Glutamatergic neuron (in vitro differentiated cells): ENCODE data around the gene ASIC5. TPM values are rescaled to one million over a fixed set of nuclear protein-coding genes. Genes with fewer than 3 reads are reported as not detected.

Experiments
- DNase-seq: peaks from one replicate; pipeline ENCODE4 v3.0.0; 2022
- H3K27ac Mint-ChIP-seq: one replicate; pipeline ENCODE4 v1.8.0; 2020; ENCODE audit warnings: mild to moderate bottlenecking, mixed read lengths, inconsistent platforms; ENCODE audit not compliant: unreplicated experiment
- H3K27me3 Mint-ChIP-seq: one replicate; pipeline ENCODE4 v1.8.0; 2020; ENCODE audit warnings: mild to moderate bottlenecking, moderate library complexity, mixed read lengths, inconsistent platforms; ENCODE audit not compliant: unreplicated experiment
- H3K36me3 Mint-ChIP-seq: one replicate; pipeline ENCODE4 v1.8.0; 2020; ENCODE audit warnings: mild to moderate bottlenecking, mixed read lengths, inconsistent platforms; ENCODE audit not compliant: unreplicated experiment
- H3K4me1 Mint-ChIP-seq: one replicate; pipeline ENCODE4 v1.8.0; 2020; ENCODE audit warnings: mild to moderate bottlenecking, low read depth, mixed read lengths, inconsistent platforms; ENCODE audit not compliant: unreplicated experiment
- H3K4me3 Mint-ChIP-seq: one replicate; pipeline ENCODE4 v1.8.0; 2020; ENCODE audit warnings: mild to moderate bottlenecking, mixed read lengths, inconsistent platforms; ENCODE audit not compliant: unreplicated experiment
- H3K9me3 Mint-ChIP-seq: one replicate; pipeline ENCODE4 v1.8.0; 2020; ENCODE audit warnings: mild to moderate bottlenecking, moderate library complexity, mixed read lengths, inconsistent platforms; ENCODE audit not compliant: unreplicated experiment
- total RNA-seq: library from RNA; stranded (reverse); fragmentation: NEBNext Ultra II Directional; extraction: Animal tissue kit (Norgen Biotek cat#: 25700); gene quantifications from one replicate; pipeline ENCODE4 v1.2.1, GENCODE V29; 2021; ENCODE audit not compliant: unreplicated experiment
- TF ChIP-seq, protein P1 (sequence below): fragments of 200-600 bp; sonication (generic); IDR thresholded peaks from one replicate; pipeline ENCODE4 v1.5.0; 2021; ENCODE audit not compliant: partially characterized antibody, unreplicated experiment

The ASIC5 gene
- total RNA-seq, 1 donor from 2014 or later = not detected

DNA sequence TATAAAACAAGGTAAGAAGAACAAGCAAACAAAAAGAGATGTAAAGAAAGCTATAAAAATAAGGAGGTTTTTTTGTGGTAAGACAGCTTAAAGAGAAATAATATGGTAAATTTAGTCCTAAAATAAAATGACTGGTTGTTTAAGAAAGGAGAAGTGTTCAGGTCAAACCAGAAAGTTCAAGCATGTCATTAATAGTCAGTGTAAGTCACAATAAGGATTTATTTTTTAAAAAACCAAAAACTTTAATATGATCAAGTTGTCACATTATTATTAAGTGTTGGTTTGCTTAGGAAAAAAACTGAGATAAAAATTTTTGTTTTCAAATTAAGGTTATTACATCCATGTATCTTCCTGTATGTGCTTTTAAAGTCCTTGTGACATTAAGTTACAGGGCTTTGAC, 19.1 kb downstream of the ASIC5 start:
- Mint-ChIP-seq H3K4me1 (no peaks in the 10 kb centered on the region), H3K9me3 (peaks cover 5% of the 10 kb centered on the region), H3K27ac (no peak overlapping the region), H3K36me3 (peaks cover 12% of the 10 kb centered on the region), H3K27me3 (peaks cover 2% of the 10 kb centered on the region), H3K4me3 (no peak overlapping the region)
- DNase-seq = no peak
- TF ChIP-seq, protein P1, sequence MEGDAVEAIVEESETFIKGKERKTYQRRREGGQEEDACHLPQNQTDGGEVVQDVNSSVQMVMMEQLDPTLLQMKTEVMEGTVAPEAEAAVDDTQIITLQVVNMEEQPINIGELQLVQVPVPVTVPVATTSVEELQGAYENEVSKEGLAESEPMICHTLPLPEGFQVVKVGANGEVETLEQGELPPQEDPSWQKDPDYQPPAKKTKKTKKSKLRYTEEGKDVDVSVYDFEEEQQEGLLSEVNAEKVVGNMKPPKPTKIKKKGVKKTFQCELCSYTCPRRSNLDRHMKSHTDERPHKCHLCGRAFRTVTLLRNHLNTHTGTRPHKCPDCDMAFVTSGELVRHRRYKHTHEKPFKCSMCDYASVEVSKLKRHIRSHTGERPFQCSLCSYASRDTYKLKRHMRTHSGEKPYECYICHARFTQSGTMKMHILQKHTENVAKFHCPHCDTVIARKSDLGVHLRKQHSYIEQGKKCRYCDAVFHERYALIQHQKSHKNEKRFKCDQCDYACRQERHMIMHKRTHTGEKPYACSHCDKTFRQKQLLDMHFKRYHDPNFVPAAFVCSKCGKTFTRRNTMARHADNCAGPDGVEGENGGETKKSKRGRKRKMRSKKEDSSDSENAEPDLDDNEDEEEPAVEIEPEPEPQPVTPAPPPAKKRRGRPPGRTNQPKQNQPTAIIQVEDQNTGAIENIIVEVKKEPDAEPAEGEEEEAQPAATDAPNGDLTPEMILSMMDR = no peak

DNA sequence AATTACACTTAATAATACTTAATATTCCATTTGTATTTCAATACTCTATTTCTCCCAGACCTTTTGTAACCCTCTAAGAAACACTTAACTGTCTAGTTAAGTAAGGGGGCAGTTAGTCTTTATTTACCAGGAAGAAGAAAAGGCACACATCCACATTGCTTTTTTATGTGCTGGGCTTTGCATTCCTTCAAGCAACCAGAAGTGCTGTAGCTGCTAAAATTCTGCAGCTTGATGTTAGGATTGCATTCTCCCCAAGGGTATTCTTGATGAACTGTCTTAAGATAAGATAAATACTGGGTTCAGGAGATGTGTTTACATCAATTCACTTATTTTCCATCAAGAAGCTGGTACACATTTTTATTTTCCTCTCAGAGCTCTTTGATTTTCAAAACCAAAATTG, 24.0 kb downstream of the ASIC5 start:
- H3K27ac Mint-ChIP-seq = no peak overlapping the region

DNA sequence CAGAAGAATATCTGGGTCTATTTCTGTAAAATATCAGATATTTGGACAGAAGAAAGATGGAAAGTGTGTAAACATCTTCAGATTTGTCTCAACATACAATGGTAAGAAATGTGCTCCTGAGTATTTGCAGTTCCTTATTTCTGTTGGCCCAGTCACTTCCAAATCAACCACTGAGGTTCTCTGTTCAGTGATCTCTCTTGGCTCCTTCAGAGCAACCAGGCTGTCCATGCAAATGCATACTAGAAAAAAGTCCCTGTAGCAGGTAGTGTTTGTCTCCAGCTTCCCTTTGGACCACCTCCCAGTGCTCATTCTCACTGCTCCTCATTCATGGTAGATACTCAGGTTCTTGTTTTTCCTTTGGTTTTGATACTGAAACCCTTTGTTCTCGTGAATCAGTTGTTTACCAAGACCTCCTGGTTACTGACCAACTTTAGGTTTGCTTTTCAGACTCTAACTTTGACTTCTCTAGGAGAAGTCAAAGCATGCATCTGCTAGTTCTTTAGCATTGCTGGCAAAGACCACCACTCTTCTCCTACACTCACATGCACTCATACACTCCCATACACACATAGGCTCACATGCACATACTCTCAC, 28.8 kb downstream of the ASIC5 start:
- no peaks in the 10 kb centered on the region for H3K9me3 Mint-ChIP-seq
- no peak overlapping the region for H3K4me3 Mint-ChIP-seq
- TF ChIP-seq, protein P1 = no peak
- no peaks in the 10 kb centered on the region for H3K4me1 Mint-ChIP-seq
- no peaks in the 10 kb centered on the region for H3K36me3 Mint-ChIP-seq
- H3K27ac Mint-ChIP-seq = no peak overlapping the region
- DNase-seq = no peak
- no peaks in the 10 kb centered on the region for H3K27me3 Mint-ChIP-seq

More for the DNA sequence above, 24.0 kb downstream of the ASIC5 start:
- no peaks in the 10 kb centered on the region for H3K4me1 Mint-ChIP-seq
- TF ChIP-seq, protein P1 = no peak
- H3K36me3 Mint-ChIP-seq = no peaks in the 10 kb centered on the region
- no peak for DNase-seq
- no peak overlapping the region for H3K4me3 Mint-ChIP-seq
- peaks cover 2% of the 10 kb centered on the region for H3K9me3 Mint-ChIP-seq
- H3K27me3 Mint-ChIP-seq = peaks cover 2% of the 10 kb centered on the region

DNA sequence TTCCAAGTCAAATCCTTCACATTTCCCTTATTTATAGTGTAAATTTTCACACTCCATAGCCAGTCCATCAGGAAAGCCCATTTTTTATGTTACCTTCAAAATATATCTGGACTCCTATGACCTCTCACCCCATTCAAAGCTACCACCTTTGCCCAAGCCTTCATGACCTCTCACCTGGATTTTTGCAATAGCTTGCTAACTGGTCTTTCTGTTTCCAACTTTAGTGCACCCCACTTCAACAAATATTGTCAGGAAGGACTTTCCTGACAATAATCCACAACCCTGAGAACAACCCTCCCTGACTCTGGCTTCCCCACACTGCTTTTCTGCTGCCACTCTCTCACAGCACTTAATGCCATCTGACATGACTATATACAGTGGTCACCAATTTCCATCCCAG, 33.4 kb downstream of the ASIC5 start:
- H3K9me3 Mint-ChIP-seq = no peaks in the 10 kb centered on the region
- no peak for DNase-seq
- H3K4me1 Mint-ChIP-seq = no peaks in the 10 kb centered on the region
- no peak overlapping the region for H3K27ac Mint-ChIP-seq
- no peak overlapping the region for H3K4me3 Mint-ChIP-seq
- TF ChIP-seq, protein P1 = no peak
- H3K36me3 Mint-ChIP-seq = no peaks in the 10 kb centered on the region
- H3K27me3 Mint-ChIP-seq = no peaks in the 10 kb centered on the region

DNA sequence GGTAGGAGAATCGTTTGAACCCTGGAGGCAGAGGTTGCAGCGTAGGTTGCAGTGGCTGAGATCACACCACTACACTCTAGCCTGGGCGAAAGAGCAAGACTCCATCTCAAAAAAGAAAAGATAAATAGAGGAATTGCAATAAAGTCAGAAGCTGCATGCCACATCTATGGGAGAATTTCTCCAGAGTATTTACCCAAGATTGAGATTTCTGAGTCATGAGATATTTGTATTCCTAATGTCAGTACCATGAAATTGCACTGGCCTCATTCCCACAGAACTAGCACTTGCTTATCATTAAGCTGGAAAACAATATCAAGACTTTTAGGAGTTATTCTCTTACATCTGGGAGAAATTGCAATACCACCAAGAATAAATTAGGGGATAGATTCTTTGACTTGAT, 37.4 kb downstream of the ASIC5 start:
- no peak overlapping the region for H3K4me3 Mint-ChIP-seq
- no peaks in the 10 kb centered on the region for H3K36me3 Mint-ChIP-seq
- H3K4me1 Mint-ChIP-seq = no peaks in the 10 kb centered on the region
- H3K27ac Mint-ChIP-seq = no peak overlapping the region
- TF ChIP-seq, protein P1 = no peak
- H3K9me3 Mint-ChIP-seq = no peaks in the 10 kb centered on the region
- no peaks in the 10 kb centered on the region for H3K27me3 Mint-ChIP-seq
- DNase-seq = no peak
